ENCODE data around the gene LRRC14B. TPM values are rescaled to one million over a fixed set of nuclear protein-coding genes. Genes with fewer than 3 reads are reported as not detected.

The LRRC14B gene
- total RNA-seq (not detected), total RNA-seq (0 to 0.20 (median 0) reads per million in 29 experiments)
- not detected for total RNA-seq (2013)

DNA sequence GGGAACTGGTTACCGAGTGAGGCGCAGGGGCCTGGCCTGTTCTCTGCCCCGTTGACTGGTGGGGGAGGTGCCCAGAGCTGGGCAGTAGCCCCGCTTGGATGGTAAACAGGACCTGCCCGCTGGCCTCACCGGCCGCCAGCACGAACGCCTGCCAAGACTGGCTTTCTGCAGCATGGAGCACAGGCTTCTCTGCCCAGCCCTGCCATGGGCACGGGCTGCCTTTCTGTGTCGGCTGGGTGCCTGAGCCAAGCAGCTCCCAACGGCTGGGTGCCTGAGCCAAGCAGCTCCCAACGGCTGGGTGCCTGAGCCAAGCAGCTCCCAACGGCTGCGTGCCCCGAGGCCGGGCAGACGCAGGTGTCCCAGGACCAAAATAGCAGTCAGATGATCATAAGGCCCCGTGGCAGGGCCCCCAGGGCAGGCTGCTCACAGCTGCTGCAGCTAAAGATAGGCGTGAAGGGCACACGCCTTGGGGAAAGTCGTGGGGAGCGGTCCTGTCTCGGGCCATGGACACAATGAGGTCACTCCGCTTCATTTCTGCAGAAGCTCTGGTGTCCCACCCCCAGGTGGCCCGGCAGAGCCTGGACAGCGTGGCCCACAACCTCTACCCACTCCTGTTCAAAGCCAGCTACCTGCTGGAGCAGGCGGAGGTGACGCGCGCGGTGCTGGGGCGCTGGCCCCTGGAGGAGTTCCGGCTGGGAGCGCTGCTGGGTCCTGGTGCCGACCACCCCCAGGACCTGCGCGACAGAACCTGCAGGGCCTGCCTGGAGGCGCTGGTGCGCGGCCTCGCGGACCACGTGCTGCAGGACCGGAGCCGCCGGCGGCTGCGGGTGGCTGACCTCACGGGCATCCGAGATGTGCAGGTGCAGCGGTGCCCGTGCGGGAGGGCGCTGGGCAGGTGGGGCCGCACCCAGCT, at the start of gene LRRC14B:
TSS of gene LRRC14B (plus strand) at position 460 of the 913 bp plus-strand sequence. CDS start at position 504, 44 bp downstream.
- no peak within 1 kb of the TSS for H3K27ac Mint-ChIP-seq
- no peaks in the 10 kb centered on the region for H3K9me3 Mint-ChIP-seq
- Histone ChIP-seq H3K4me1 (ENCODE audit: control insufficient read depth in 1 of 2, extremely low read depth in 1 of 2, insufficient read depth in 2 of 2, low read length in 2 of 2) (peaks cover 0 to 19% of the 10 kb centered on the region in 2 experiments), H3K4me3 (ENCODE audit: control insufficient read depth in 1 of 2, extremely low read depth in 1 of 2, low read length in 1 of 2) (peak within 1 kb of the TSS in 1 of 2 donors; percentile 58), H3K27ac (ENCODE audit: low read length) (no peak within 1 kb of the TSS), H3K9me3 (no peaks in the 10 kb centered on the region), H3K36me3 (ENCODE audit: control insufficient read depth in 2 of 2, extremely low read depth in 1 of 2, insufficient read depth in 1 of 2, low read length in 1 of 2) (no peaks in the 10 kb centered on the region), H3K27me3 (replicated peaks in 1 of 2; ENCODE audit: control insufficient read depth in 2 of 2, extremely low read depth in 1 of 2, insufficient read depth in 2 of 2, low read length in 1 of 2) (peaks cover 0 to 67% of the 10 kb centered on the region in 2 experiments)
- POLR2A ChIA-PET: no interaction called here
- H3K4me1 Mint-ChIP-seq: peaks cover 5 to 9% (median 6%) of the 10 kb centered on the region in 3 donors
- peak in 15 of 35 experiments; percentile 12 to 34 (median 21) for DNase-seq
- WGBS (ENCODE audit: insufficient coverage): 22% methylated on average over 55 of the region's 56 CpGs
- CTCF ChIA-PET: no interaction called here
- no peaks in the 10 kb centered on the region for H3K36me3 Mint-ChIP-seq
- peak; percentile 45 to 56 (median 52) for ATAC-seq (replicated peaks in 1 of 4)
- peak within 1 kb of the TSS in 2 of 3 donors; percentile 9 to 57 for H3K4me3 Mint-ChIP-seq
- peaks cover 0 to 12% of the 10 kb centered on the region in 2 donors for H3K27me3 Mint-ChIP-seq

DNA sequence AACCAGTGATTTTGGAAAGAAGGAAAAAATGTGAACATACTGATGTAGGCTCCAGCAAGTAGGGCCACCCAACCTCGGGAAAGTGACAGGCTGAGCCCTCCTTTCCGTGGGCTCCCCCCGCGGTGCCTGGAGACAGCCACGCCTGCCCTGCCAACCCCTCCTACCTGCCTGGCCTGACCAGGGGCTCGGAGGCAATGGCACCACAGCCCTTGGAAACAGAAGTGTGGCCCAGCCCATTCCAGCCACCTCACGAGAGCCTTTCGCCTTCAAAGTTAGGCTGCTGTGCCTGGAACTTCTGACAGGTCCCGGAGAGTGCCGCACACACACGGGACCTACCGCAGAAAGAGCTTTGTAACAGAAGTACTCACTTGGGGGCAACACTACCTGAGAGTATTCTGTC, 49.5 kb upstream of the LRRC14B start:
- Histone ChIP-seq H3K9me3 (no peaks in the 10 kb centered on the region), H3K27ac (ENCODE audit: low read length) (no peak overlapping the region), H3K27me3 (replicated peaks in 1 of 2; ENCODE audit: control insufficient read depth in 2 of 2, extremely low read depth in 1 of 2, insufficient read depth in 2 of 2, low read length in 1 of 2) (peaks cover 0 to 23% of the 10 kb centered on the region in 2 experiments), H3K36me3 (ENCODE audit: control insufficient read depth in 2 of 2, extremely low read depth in 1 of 2, insufficient read depth in 1 of 2, low read length in 1 of 2) (no peaks in the 10 kb centered on the region), H3K4me1 (ENCODE audit: control insufficient read depth in 1 of 2, extremely low read depth in 1 of 2, insufficient read depth in 2 of 2, low read length in 2 of 2) (no peaks in the 10 kb centered on the region), H3K4me3 (ENCODE audit: control insufficient read depth in 1 of 2, extremely low read depth in 1 of 2, low read length in 1 of 2) (no peak overlapping the region)
- ChIA-PET CTCF (no interaction called here), POLR2A (no interaction called here)
- DNase-seq (no peak), ATAC-seq (replicated peaks in 1 of 4) (no peak)
- Mint-ChIP-seq H3K27me3 (peaks cover 13 to 16% of the 10 kb centered on the region in 2 donors), H3K36me3 (no peaks in the 10 kb centered on the region), H3K9me3 (peaks cover 0 to under 1% (median 0%) of the 10 kb centered on the region in 3 donors), H3K4me3 (no peak overlapping the region), H3K27ac (no peak overlapping the region), H3K4me1 (no peaks in the 10 kb centered on the region)
- whole genome bisulfite sequencing (ENCODE audit: insufficient coverage): 97% methylated on average over 11 of the region's 12 CpGs

DNA sequence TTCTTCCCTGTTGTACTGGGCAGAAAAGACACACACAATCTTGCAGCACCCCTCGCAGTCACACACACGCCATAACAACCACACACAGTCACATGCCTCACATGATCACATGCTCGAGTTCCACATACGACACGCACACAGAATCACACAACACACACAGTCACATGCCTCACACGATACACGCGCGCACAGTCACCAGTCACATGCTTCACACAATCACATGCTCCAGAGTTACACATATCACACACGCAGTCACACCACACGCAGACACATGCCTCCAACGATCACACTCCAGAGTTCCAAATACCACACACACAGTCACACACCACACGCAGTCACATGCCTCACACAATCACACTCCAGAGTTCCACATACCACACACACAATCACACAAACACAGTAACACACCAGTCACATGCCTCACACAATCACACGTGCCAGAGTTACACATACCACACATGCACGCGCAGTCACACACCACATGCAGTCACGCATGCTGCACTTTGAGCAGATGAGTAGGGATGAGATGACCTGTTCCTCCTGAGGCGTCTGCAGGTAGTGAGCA, 49.0 kb upstream of the LRRC14B start:
- no peak for DNase-seq
- Mint-ChIP-seq H3K27me3 (peaks cover 14 to 16% of the 10 kb centered on the region in 2 donors), H3K9me3 (peaks cover 0 to 6% (median 2%) of the 10 kb centered on the region in 3 donors), H3K27ac (no peak overlapping the region), H3K36me3 (peaks cover 2% of the 10 kb centered on the region), H3K4me1 (no peaks in the 10 kb centered on the region), H3K4me3 (no peak overlapping the region)
- no peak overlapping the region for H3K27ac ChIP-seq (ENCODE audit: low read length)
- no peaks in the 10 kb centered on the region for H3K4me1 ChIP-seq (ENCODE audit: control insufficient read depth in 1 of 2, extremely low read depth in 1 of 2, insufficient read depth in 2 of 2, low read length in 2 of 2)
- H3K27me3 ChIP-seq (replicated peaks in 1 of 2; ENCODE audit: control insufficient read depth in 2 of 2, extremely low read depth in 1 of 2, insufficient read depth in 2 of 2, low read length in 1 of 2): peaks cover 0 to 28% of the 10 kb centered on the region in 2 experiments
- no peak overlapping the region for H3K4me3 ChIP-seq (ENCODE audit: control insufficient read depth in 1 of 2, extremely low read depth in 1 of 2, low read length in 1 of 2)
- WGBS (ENCODE audit: insufficient coverage): 91% methylated on average over 18 of the region's 18 CpGs
- no peaks in the 10 kb centered on the region for H3K36me3 ChIP-seq (ENCODE audit: control insufficient read depth in 2 of 2, extremely low read depth in 1 of 2, insufficient read depth in 1 of 2, low read length in 1 of 2)
- ChIA-PET CTCF (no interaction called here), POLR2A (no interaction called here)
- no peaks in the 10 kb centered on the region for H3K9me3 ChIP-seq
- ATAC-seq (replicated peaks in 1 of 4): no peak

DNA sequence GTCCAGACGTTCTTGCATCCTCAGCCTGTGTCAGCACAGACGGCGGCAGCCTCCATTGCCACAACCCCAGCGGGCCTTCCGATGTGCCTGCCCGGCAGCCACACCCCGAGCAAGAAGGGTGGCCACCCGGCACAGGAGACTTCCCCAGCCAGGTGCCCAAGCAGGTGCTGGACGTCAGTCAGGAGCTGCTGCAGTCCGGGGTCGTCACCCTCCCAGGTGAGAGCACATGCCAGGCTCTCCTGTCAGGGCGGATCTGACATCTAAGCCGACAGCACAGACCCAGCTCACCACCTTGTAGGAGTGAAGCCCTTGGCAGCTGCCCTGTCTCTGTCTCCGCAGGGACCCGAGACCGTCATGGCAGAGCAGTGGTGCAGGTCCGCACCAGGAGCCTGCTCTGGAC, 48.3 kb upstream of the LRRC14B start:
- ATAC-seq (replicated peaks in 1 of 4): no peak
- ChIA-PET CTCF (no interaction called here), POLR2A (no interaction called here)
- Histone ChIP-seq H3K27me3 (replicated peaks in 1 of 2; ENCODE audit: control insufficient read depth in 2 of 2, extremely low read depth in 1 of 2, insufficient read depth in 2 of 2, low read length in 1 of 2) (peaks cover 0 to 28% of the 10 kb centered on the region in 2 experiments), H3K36me3 (ENCODE audit: control insufficient read depth in 2 of 2, extremely low read depth in 1 of 2, insufficient read depth in 1 of 2, low read length in 1 of 2) (no peaks in the 10 kb centered on the region), H3K27ac (ENCODE audit: low read length) (no peak overlapping the region), H3K4me1 (ENCODE audit: control insufficient read depth in 1 of 2, extremely low read depth in 1 of 2, insufficient read depth in 2 of 2, low read length in 2 of 2) (no peaks in the 10 kb centered on the region), H3K4me3 (ENCODE audit: control insufficient read depth in 1 of 2, extremely low read depth in 1 of 2, low read length in 1 of 2) (no peak overlapping the region), H3K9me3 (peaks cover 4% of the 10 kb centered on the region)
- Mint-ChIP-seq H3K4me3 (no peak overlapping the region), H3K27me3 (peaks cover 14 to 20% of the 10 kb centered on the region in 2 donors), H3K9me3 (peaks cover 5 to 13% (median 8%) of the 10 kb centered on the region in 3 donors), H3K27ac (no peak overlapping the region), H3K4me1 (no peaks in the 10 kb centered on the region), H3K36me3 (peaks cover 9% of the 10 kb centered on the region)
- 90% methylated on average over 13 of the region's 17 CpGs for WGBS (ENCODE audit: insufficient coverage)
- no peak for DNase-seq

DNA sequence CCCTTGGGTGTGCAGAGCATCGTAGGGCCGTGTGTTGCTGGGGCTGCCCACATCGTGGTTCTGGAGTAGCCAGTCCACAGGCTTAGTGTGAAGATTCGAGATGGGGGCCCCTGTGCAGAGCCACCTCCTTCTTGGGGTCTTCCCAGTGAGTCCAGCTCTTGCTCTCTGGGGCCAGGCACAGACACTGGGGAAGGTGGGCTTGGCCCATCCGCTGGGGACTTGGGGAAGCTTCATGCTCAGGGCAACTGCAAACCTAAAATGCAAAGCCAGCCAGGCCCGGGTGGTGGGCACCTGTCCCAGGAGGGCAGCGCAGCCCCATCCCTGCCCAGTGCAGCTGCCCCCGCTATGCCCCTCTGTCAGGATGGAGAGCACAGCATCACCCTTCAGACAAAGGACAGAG, 46.4 kb upstream of the LRRC14B start:
- H3K27ac ChIP-seq (ENCODE audit: low read length): no peak overlapping the region
- H3K27me3 Mint-ChIP-seq: peaks cover 14 to 20% of the 10 kb centered on the region in 2 donors
- no peaks in the 10 kb centered on the region for H3K4me1 ChIP-seq (ENCODE audit: control insufficient read depth in 1 of 2, extremely low read depth in 1 of 2, insufficient read depth in 2 of 2, low read length in 2 of 2)
- no peak overlapping the region for H3K27ac Mint-ChIP-seq
- no peak overlapping the region for H3K4me3 Mint-ChIP-seq
- CTCF ChIA-PET: no interaction called here
- peaks cover 0 to 25% of the 10 kb centered on the region in 2 experiments for H3K27me3 ChIP-seq (replicated peaks in 1 of 2; ENCODE audit: control insufficient read depth in 2 of 2, extremely low read depth in 1 of 2, insufficient read depth in 2 of 2, low read length in 1 of 2)
- H3K4me3 ChIP-seq (ENCODE audit: control insufficient read depth in 1 of 2, extremely low read depth in 1 of 2, low read length in 1 of 2): no peak overlapping the region
- DNase-seq (no peak), ATAC-seq (replicated peaks in 1 of 4) (no peak)
- H3K4me1 Mint-ChIP-seq: no peaks in the 10 kb centered on the region
- no peaks in the 10 kb centered on the region for H3K36me3 ChIP-seq (ENCODE audit: control insufficient read depth in 2 of 2, extremely low read depth in 1 of 2, insufficient read depth in 1 of 2, low read length in 1 of 2)
- H3K36me3 Mint-ChIP-seq: peaks cover 10% of the 10 kb centered on the region
- peaks cover 11 to 28% (median 13%) of the 10 kb centered on the region in 3 donors for H3K9me3 Mint-ChIP-seq
- POLR2A ChIA-PET: no interaction called here
- H3K9me3 ChIP-seq: peaks cover 6% of the 10 kb centered on the region
- WGBS (ENCODE audit: insufficient coverage): 80% methylated on average over 8 of the region's 8 CpGs

DNA sequence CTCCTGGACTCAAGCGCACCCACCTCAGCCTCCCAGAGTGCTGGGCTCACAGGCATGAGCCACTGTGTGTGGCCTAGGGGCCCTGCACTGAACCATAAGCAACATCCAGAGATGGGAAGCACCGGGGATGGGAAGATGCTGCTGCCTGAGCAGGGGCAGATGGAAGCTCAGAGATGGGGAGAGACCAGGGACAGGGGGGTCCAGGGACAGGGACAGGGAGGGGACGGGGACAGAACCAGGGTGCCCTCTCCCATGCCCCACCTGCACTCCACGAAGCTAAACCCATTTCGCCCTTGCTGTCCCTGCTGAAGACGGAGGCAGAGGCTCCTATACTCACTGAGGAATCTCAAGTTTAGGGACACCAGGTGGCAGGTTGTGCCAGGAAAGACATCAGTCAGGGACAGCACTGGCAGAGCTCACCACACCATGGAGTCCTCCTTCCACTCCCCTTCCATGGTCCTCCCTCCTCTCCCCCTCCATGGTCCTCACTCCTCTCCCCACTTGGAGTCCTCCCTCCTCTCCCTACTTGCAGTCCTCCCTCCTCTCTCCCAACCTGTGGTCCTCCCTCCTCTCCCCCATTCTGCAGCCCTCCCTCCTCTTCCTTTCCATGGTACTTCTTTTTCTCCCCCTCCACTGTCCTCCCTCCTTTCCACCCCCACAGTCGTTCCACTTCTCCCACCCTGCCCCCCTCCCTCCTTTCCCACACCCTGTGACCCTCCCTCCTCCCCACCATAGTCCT, 45.5 kb upstream of the LRRC14B start:
- Histone ChIP-seq H3K36me3 (ENCODE audit: control insufficient read depth in 2 of 2, extremely low read depth in 1 of 2, insufficient read depth in 1 of 2, low read length in 1 of 2) (no peaks in the 10 kb centered on the region), H3K27ac (ENCODE audit: low read length) (no peak overlapping the region), H3K4me3 (ENCODE audit: control insufficient read depth in 1 of 2, extremely low read depth in 1 of 2, low read length in 1 of 2) (no peak overlapping the region), H3K27me3 (replicated peaks in 1 of 2; ENCODE audit: control insufficient read depth in 2 of 2, extremely low read depth in 1 of 2, insufficient read depth in 2 of 2, low read length in 1 of 2) (peaks cover 0 to 25% of the 10 kb centered on the region in 2 experiments), H3K4me1 (ENCODE audit: control insufficient read depth in 1 of 2, extremely low read depth in 1 of 2, insufficient read depth in 2 of 2, low read length in 2 of 2) (no peaks in the 10 kb centered on the region), H3K9me3 (peaks cover 6% of the 10 kb centered on the region)
- Mint-ChIP-seq H3K9me3 (peaks cover 11 to 28% (median 13%) of the 10 kb centered on the region in 3 donors), H3K36me3 (peaks cover 10% of the 10 kb centered on the region), H3K4me1 (no peaks in the 10 kb centered on the region), H3K27me3 (peaks cover 14 to 20% of the 10 kb centered on the region in 2 donors), H3K27ac (no peak overlapping the region), H3K4me3 (no peak overlapping the region)
- ChIA-PET CTCF (no interaction called here), POLR2A (no interaction called here)
- no peak for DNase-seq
- WGBS (ENCODE audit: insufficient coverage): 79% methylated on average over 6 of the region's 7 CpGs
- ATAC-seq (replicated peaks in 1 of 4): no peak
